Stimulated activated CD8-positive, alpha-beta memory T cell treated with anti-CD3 and anti-CD28 coated beads, Interleukin-15, amount 100 ng/mL, for 24 hours (primary cell): Measurements from ENCODE around the gene HOXC11.

ENCODE experiments used
- DNase-seq: peaks from one replicate; pipeline ENCODE4 v3.0.0-alpha.2; 2020; ENCODE audit warnings: low read depth

HOXC11 gene

GRCh38 chr12:53985994-53986685, 13.2 kb downstream of the HOXC11 start:
- no peak for DNase-seq

- DNase-seq: no peak
These were observed 14.0 kb downstream of the HOXC11 start for GRCh38 chr12:53986686-53987483.

- DNase-seq: no peak
These were observed 14.9 kb downstream of the HOXC11 start for GRCh38 chr12:53987787-53988230.

GRCh38 chr12:53988541-53989226, 15.8 kb downstream of the HOXC11 start:
- DNase-seq: no peak

- DNase-seq: no peak
These were observed 16.5 kb downstream of the HOXC11 start for GRCh38 chr12:53989227-53990113.

GRCh38 chr12:53990311-53991076, 17.6 kb downstream of the HOXC11 start:
- DNase-seq: no peak

GRCh38 chr12:53991077-53991460, 18.1 kb downstream of the HOXC11 start:
- DNase-seq: no peak

- DNase-seq: no peak
These were observed 19.5 kb downstream of the HOXC11 start for GRCh38 chr12:53992377-53992889.

GRCh38 chr12:53993162-53994008, 20.5 kb downstream of the HOXC11 start:
- DNase-seq: no peak

- DNase-seq: no peak
These were observed 21.0 kb downstream of the HOXC11 start for GRCh38 chr12:53994009-53994263.

- DNase-seq: no peak
These were observed 21.5 kb downstream of the HOXC11 start for GRCh38 chr12:53994264-53995001.

GRCh38 chr12:53995002-53995377, 22.1 kb downstream of the HOXC11 start:
- DNase-seq: no peak

GRCh38 chr12:53995378-53996239, 22.7 kb downstream of the HOXC11 start:
- DNase-seq: no peak

GRCh38 chr12:53996240-53997203, 23.6 kb downstream of the HOXC11 start:
- no peak for DNase-seq

- no peak for DNase-seq
These were observed 24.5 kb downstream of the HOXC11 start for GRCh38 chr12:53997204-53998109.
